Measurements from ENCODE around the gene CFAP251. TPM values are rescaled to one million over a fixed set of nuclear protein-coding genes. Genes with fewer than 3 reads are reported as not detected.

Gene CFAP251
- total RNA-seq, 1 experiment from 2014 or later = 2.6 TPM

DNA sequence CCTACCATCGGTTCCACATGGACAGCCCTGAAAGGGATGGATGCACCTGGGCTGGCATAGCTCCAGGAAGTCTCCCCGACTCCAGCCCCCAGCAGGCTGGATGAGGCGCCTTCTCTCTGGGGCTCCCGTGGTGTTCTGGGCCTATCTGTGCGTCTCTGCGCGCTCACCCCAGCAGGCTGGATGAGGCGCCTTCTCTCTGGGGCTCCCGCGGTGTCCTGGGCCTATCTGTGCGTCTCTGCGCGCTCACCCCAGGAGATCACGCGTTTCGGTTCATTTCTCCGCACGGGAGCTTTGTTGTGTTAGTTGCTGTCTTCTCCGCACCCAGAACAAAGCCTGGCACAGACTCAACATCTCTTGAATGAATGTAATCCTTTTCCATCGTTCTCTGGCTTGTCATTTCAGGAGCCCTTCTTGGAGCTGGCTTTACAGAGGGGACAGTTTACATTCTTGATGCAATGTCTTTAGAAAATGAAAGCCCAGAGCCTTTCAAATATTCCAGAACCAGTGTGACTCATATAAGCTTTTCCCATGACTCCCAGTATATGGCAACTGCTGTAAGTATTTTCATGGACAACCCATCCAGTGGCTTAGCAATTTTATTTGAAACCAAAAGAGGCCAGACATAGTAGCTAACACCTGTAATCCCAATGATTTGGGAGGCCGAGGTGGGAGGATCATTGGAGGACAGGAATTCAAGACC is 40.3 kb downstream of the CFAP251 start:
- DNase-seq (ENCODE audit: low read depth, low spot score) (no peak), ATAC-seq (no peak)
- TF ChIP-seq, protein P1, sequence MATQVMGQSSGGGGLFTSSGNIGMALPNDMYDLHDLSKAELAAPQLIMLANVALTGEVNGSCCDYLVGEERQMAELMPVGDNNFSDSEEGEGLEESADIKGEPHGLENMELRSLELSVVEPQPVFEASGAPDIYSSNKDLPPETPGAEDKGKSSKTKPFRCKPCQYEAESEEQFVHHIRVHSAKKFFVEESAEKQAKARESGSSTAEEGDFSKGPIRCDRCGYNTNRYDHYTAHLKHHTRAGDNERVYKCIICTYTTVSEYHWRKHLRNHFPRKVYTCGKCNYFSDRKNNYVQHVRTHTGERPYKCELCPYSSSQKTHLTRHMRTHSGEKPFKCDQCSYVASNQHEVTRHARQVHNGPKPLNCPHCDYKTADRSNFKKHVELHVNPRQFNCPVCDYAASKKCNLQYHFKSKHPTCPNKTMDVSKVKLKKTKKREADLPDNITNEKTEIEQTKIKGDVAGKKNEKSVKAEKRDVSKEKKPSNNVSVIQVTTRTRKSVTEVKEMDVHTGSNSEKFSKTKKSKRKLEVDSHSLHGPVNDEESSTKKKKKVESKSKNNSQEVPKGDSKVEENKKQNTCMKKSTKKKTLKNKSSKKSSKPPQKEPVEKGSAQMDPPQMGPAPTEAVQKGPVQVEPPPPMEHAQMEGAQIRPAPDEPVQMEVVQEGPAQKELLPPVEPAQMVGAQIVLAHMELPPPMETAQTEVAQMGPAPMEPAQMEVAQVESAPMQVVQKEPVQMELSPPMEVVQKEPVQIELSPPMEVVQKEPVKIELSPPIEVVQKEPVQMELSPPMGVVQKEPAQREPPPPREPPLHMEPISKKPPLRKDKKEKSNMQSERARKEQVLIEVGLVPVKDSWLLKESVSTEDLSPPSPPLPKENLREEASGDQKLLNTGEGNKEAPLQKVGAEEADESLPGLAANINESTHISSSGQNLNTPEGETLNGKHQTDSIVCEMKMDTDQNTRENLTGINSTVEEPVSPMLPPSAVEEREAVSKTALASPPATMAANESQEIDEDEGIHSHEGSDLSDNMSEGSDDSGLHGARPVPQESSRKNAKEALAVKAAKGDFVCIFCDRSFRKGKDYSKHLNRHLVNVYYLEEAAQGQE (IDR thresholded peaks at IDR 0.05; ENCODE audit: low read depth) = no peak
- TF ChIP-seq CTCF (IDR thresholded peaks at IDR 0.05 in 2 of 3, conservative IDR thresholded peaks at IDR 0.05 in 1 of 3; ENCODE audit: borderline replicate concordance in 1 of 3, insufficient read depth in 1 of 3, low read depth in 2 of 3, low read length in 2 of 3) = no peak
- TF ChIP-seq ZNF274 (IDR thresholded peaks at IDR 0.05; ENCODE audit: low read depth, low read length) = no peak
- no peak for TF ChIP-seq ATF3 (IDR thresholded peaks at IDR 0.05)
- no peak for TF ChIP-seq ZFX (IDR thresholded peaks at IDR 0.05)
- TF ChIP-seq POLR2A (IDR thresholded peaks at IDR 0.05; ENCODE audit: borderline replicate concordance, extremely low read depth, insufficient read depth, insufficient read length) = no peak
- no peak for TF ChIP-seq SIN3A (IDR thresholded peaks at IDR 0.05; ENCODE audit: low read depth)
- TF ChIP-seq ZBTB33 (IDR thresholded peaks at IDR 0.05; ENCODE audit: extremely low read depth, insufficient replicate concordance, low read length) = no peak
- no peak for TF ChIP-seq CBX3 (IDR thresholded peaks at IDR 0.05; ENCODE audit: low read depth)
- TF ChIP-seq ELF1 (IDR thresholded peaks at IDR 0.05; ENCODE audit: borderline replicate concordance, low read depth) = no peak
- no peak for TF ChIP-seq YY1 (IDR thresholded peaks at IDR 0.05; ENCODE audit: extremely low read depth, insufficient replicate concordance, low read depth, low read length)
- TF ChIP-seq SP1 (IDR thresholded peaks at IDR 0.05; ENCODE audit: low read depth) = no peak
- no peak for TF ChIP-seq TCF7L2 (IDR thresholded peaks at IDR 0.05; ENCODE audit: borderline replicate concordance, extremely low read depth, insufficient read depth, insufficient read length)
- TF ChIP-seq JUND (IDR thresholded peaks at IDR 0.05) = no peak
- TF ChIP-seq FOSL1 (IDR thresholded peaks at IDR 0.05; ENCODE audit: low read depth) = no peak
- no peak for TF ChIP-seq SRF (IDR thresholded peaks at IDR 0.05; ENCODE audit: low read depth)
- TF ChIP-seq POLR2AphosphoS5 (IDR thresholded peaks at IDR 0.05; ENCODE audit: low read depth, low read length) = no peak
- TF ChIP-seq, protein P2, sequence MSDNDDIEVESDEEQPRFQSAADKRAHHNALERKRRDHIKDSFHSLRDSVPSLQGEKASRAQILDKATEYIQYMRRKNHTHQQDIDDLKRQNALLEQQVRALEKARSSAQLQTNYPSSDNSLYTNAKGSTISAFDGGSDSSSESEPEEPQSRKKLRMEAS (IDR thresholded peaks at IDR 0.05) = no peak
- Histone ChIP-seq H3K4me3 (replicated peaks in 1 of 2; ENCODE audit: low read depth in 1 of 2, low read length in 2 of 2) (no peak overlapping the region), H3K9ac (ENCODE audit: low read length) (no peak overlapping the region), H2AFZ (ENCODE audit: low read depth, low read length, poor library complexity, severe bottlenecking) (no peak overlapping the region), H3K9me2 (ENCODE audit: insufficient read depth) (no peaks in the 10 kb centered on the region), H3K36me3 (ENCODE audit: control insufficient read depth in 1 of 2, insufficient read depth in 2 of 2, low read length in 2 of 2) (no peaks in the 10 kb centered on the region), H3K9me3 (ENCODE audit: control insufficient read depth in 1 of 2, insufficient read depth in 1 of 2, low read depth in 1 of 2, low read length in 2 of 2) (no peaks in the 10 kb centered on the region), H4K20me1 (ENCODE audit: insufficient read depth) (no peaks in the 10 kb centered on the region), H3K79me2 (ENCODE audit: insufficient read depth, low read length) (no peaks in the 10 kb centered on the region), H3K4me2 (ENCODE audit: low read length) (no peak overlapping the region), H3K27me3 (ENCODE audit: insufficient read depth, low read length) (no peaks in the 10 kb centered on the region), H3K27ac (ENCODE audit: low read depth, low read length) (no peak overlapping the region), H3K4me1 (ENCODE audit: control insufficient read depth in 1 of 2, insufficient read depth in 2 of 2, low read length in 2 of 2) (no peaks in the 10 kb centered on the region)
- ChIA-PET POLR2A (no interaction called here), CTCF (no interaction called here), RAD21 (ENCODE audit: low non-redundant PET in 1 of 2, low total read pairs in 2 of 2, uncharacterized antibody in 2 of 2, unreplicated experiment in 2 of 2) (no interaction called here)
- BruUV-seq (replicated peaks) = no TSS peak
- intact Hi-C loops (cut with micrococcal nuclease) = no loop called here

Measured in HCT116 (cell line).